LNCAP (cell line): ENCODE measurements around the gene FKBP2.

Experiments
- CTCF ChIP-seq: fragments of 450-650 bp; IDR thresholded peaks from 2 replicates; pipeline ENCODE4 v1.5.1; 2017; ENCODE audit warnings: mild to moderate bottlenecking

The FKBP2 gene

GRCh38 chr11:64254326-64254725 lies 13.4 kb downstream of the FKBP2 start:
- no peak for TF ChIP-seq CTCF

GRCh38 chr11:64255135-64256128 lies 14.5 kb downstream of the FKBP2 start:
- no peak for TF ChIP-seq CTCF

- TF ChIP-seq CTCF = no peak
Observed at GRCh38 chr11:64256300-64256699, 15.4 kb downstream of the FKBP2 start.

GRCh38 chr11:64258356-64258755 lies 17.5 kb downstream of the FKBP2 start:
- no peak for TF ChIP-seq CTCF

GRCh38 chr11:64258946-64259532 lies 18.1 kb downstream of the FKBP2 start:
- TF ChIP-seq CTCF = no peak

- TF ChIP-seq CTCF = no peak
Observed at GRCh38 chr11:64259533-64260067, 18.7 kb downstream of the FKBP2 start.

GRCh38 chr11:64260147-64260708 lies 19.3 kb downstream of the FKBP2 start:
- TF ChIP-seq CTCF = no peak
